RWPE1 (cell line): ENCODE measurements around the gene EEIG1.
A peak's percentile ranks its signal among the peaks of the same experiment; 100 is the strongest.

Experiments used
- CTCF ChIA-PET: fragments of 350-600 bp; sonication (Branson Sonifier 250); formaldehyde crosslinking; extraction: SDS; loops from one replicate; lab custom pipeline; 2021; lab: Yijun Ruan, JAX
- POLR2A ChIA-PET: fragments of 400-600 bp; formaldehyde crosslinking; extraction: SDS; loops from one replicate; lab custom pipeline; 2020; ENCODE audit warnings: antibody characterized with exemption; ENCODE audit not compliant: low non-redundant PET; lab: Yijun Ruan, JAX
- DNase-seq: peaks from one replicate; pipeline ENCODE4 v3.0.0; 2012; ENCODE audit warnings: low spot score
- H3K27ac ChIP-seq: fragments of 450-650 bp; 2 replicates; pipeline ENCODE4 v1.5.1; 2017
- TF ChIP-seq, protein P1 (sequence below): fragments of 450-650 bp; conservative IDR thresholded peaks from 2 replicates; pipeline ENCODE4 v1.5.1; 2017; ENCODE audit warnings: low read depth, mild to moderate bottlenecking

Gene EEIG1

DNA sequence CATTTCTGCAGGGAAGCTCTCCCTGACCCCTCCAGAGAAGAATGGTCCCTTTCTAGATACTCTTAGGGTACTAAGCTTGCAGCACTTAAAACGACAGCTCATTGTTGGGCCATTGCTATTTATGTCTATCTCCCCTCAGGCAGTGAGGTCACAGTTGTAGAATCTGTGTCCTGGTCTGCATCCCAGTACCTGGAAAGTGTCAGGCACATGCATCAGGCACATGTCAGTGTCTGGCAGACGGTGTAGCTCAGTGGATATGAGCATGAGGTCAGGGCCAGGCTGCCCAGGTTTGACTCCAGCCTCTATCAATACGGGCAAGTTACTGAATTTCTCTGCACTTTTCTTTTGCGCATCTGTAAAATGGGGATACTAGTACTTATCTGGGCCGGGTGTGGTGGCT is 22.2 kb upstream of the EEIG1 start:
- TF ChIP-seq, protein P1, sequence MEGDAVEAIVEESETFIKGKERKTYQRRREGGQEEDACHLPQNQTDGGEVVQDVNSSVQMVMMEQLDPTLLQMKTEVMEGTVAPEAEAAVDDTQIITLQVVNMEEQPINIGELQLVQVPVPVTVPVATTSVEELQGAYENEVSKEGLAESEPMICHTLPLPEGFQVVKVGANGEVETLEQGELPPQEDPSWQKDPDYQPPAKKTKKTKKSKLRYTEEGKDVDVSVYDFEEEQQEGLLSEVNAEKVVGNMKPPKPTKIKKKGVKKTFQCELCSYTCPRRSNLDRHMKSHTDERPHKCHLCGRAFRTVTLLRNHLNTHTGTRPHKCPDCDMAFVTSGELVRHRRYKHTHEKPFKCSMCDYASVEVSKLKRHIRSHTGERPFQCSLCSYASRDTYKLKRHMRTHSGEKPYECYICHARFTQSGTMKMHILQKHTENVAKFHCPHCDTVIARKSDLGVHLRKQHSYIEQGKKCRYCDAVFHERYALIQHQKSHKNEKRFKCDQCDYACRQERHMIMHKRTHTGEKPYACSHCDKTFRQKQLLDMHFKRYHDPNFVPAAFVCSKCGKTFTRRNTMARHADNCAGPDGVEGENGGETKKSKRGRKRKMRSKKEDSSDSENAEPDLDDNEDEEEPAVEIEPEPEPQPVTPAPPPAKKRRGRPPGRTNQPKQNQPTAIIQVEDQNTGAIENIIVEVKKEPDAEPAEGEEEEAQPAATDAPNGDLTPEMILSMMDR, result no peak
- no peak overlapping the region for H3K27ac ChIP-seq
- ChIA-PET POLR2A (no interaction called here), CTCF (interaction anchor here (0.7 kb wide), 1 partner anchor 115 kb away, joined by 3 read pairs; no protein-coding TSS in a partner anchor)
- no peak for DNase-seq

DNA sequence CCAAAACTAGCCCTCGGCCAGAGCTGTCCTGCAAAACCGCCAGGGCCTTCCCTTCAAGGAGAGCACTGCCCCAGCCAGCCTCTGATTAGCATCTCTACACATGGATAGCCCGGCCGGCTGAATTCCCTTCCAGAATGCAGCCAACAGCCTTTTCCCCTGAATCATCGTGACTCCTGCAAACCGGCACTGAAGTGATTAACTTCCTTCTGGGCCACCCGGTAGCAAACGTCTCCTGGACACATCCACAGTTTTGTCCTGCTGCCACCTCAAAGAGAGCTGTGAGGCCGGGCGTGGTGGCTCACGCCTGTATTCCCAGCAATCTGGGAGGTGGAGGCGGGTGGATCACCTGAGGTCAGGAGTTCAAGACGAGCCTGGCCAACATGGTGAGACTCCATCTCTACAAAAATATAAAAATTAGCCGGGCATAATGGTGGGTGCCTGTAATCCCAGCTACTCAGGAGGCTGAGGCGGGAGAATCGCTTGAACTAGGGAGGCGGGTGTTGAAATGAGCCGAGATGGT is 21.1 kb upstream of the EEIG1 start:
- ChIA-PET CTCF (no interaction called here), POLR2A (interaction anchor here (0.7 kb wide), 1 partner anchor 82 kb away, joined by 3 read pairs; no protein-coding TSS in a partner anchor)
- peak; percentile 45 for DNase-seq
- TF ChIP-seq, protein P1, result no peak
- peak overlapping the region; percentile 35; the same call in 1 of the 2 replicates for H3K27ac ChIP-seq

DNA sequence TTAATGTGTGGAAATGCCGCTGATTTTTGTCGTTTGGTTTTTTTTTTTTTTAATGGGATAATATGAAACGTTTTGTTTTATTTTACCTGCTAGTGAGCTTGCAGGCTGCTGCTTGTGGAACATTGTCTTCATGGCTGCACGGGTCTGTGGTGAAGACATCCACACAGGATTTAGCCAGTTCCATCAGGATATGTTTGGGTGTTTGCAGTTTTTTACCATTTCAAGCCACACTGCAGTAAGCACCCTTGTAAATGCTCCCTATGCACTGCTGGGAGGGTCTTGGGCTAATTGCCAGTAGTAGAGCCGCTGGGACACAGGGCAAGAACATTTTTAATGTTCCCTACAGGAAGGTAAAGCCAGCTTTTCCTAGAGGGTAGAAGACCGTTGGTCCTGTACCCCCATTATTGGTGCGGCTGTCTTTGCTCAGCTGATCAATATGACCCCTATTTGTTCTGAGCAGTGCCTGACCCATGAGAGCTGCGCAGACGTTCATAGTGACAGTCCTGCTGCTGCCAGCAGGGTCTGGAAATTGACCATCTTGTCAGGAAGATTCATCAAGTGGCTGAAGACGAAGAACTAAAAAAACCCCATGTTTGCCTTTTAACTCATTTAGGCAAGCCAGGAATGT is 20.5 kb upstream of the EEIG1 start:
- TF ChIP-seq, protein P1, result no peak
- DNase-seq, result no peak
- ChIA-PET POLR2A (interaction anchor here (0.7 kb wide), 1 partner anchor 82 kb away, joined by 3 read pairs; no protein-coding TSS in a partner anchor), CTCF (no interaction called here)
- peak overlapping the region; percentile 35; the same call in 1 of the 2 replicates for H3K27ac ChIP-seq

DNA sequence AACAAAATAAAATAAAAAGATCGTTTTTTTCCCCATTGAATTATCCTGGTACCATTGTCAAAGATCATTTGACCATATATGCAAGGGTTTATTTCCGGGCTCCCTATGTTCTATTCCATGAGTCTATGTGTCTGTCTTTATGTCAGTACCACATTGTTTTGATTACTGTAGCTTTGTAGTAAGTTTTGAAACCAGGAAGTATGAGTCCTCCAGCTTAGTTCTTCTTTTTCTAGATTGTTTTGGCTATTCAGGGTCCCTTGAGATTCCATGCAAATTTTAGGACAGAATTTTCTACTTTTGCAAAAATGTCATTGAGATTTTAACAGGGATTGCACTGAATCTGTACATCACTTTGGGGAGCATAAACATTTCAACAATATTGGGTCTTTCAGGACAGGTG is 18.7 kb upstream of the EEIG1 start:
- ChIA-PET POLR2A (no interaction called here), CTCF (interaction anchor here (0.6 kb wide), 1 partner anchor 19 kb away, joined by 3 read pairs; no protein-coding TSS in a partner anchor)
- H3K27ac ChIP-seq, result no peak overlapping the region
- TF ChIP-seq, protein P1, result no peak
- DNase-seq, result no peak

DNA sequence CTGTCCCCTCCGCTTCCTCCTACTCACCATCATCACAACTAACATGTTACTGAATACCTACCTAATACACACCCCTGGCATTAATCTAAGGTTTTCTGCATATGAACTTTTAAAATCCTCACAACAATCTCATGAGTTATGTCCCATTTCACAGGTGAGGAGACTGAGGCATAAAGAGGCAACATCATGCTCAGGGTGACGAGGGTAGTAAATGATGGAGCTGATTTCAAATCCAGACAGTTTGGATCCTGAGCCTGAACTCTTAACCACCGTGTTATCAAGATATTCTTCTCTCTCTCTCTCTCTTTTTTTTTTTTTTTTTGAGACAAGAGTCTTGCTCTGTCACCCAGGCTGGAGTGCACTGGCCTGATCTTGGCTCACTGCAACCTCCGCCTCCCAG is 12.9 kb upstream of the EEIG1 start:
- no peak for DNase-seq
- CTCF ChIA-PET, result interaction anchor here (1.1 to 1.4 kb wide), 2 partner anchors 11 to 13 kb away, joined by 3 to 4 read pairs; partner anchors contain the start of gene EEIG1
- POLR2A ChIA-PET, result interaction anchor here (0.8 kb wide), 1 partner anchor 19 kb away, joined by 11 read pairs; no protein-coding TSS in a partner anchor
- TF ChIP-seq, protein P1, result no peak
- no peak overlapping the region for H3K27ac ChIP-seq

DNA sequence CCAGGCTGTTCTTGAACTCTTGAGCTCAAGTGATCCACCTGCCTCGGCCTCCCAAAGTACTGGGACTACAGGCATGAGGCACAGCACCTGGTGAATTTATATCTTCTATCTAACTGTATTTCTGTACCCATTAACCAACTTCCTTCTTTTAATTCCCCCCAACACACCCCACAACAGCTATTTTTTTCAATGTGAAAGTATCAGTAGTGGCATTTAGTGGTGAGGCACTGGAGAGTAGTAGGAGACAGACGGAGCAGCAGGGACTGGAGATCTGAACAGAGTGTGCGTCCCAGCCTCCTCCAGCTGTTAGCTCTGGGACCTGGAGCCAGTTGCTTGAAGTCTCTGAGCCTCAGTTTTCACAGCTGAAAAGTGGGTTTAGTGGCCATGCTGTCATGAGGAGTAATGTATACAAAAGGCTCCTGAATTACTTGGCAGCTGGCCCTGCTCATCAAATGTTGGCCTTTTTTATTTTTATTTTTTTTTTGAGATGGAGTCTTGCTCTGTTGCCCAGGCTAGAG is 11.0 kb upstream of the EEIG1 start:
- DNase-seq, result no peak
- ChIA-PET POLR2A (no interaction called here), CTCF (interaction anchor here (0.6 to 1.0 kb wide), 3 partner anchors 51 to 117 kb away, joined by 3 to 4 read pairs (median 4); no protein-coding TSS in a partner anchor)
- H3K27ac ChIP-seq, result no peak overlapping the region
- TF ChIP-seq, protein P1, result no peak
